Activated CD8-positive, alpha-beta T cell treated with anti-CD3 and anti-CD28 coated beads, Interleukin-2, amount 10 ng/mL, durations not matched to agents 7 days and 5 days (primary cell): ENCODE data around the gene TRIM9. TPM values are rescaled to one million over a fixed set of nuclear protein-coding genes. Genes with fewer than 3 reads are reported as not detected.
"Not testable (repeated sequence)": the region's sequence is repeated elsewhere in the genome, so short reads cannot be mapped to it uniquely, and the experiment has no call there.

ENCODE experiments used
- ATAC-seq: fragments of 150-1000 bp; cut with Tn5 transposase; one replicate; pipeline ENCODE4 v1.10.0; 2021; ENCODE audit warnings: moderate library complexity
- CTCF ChIA-PET: fragments of 350-600 bp; sonication (Branson Sonifier 250); formaldehyde crosslinking; loops from one replicate; lab custom pipeline; 2021; ENCODE audit warnings: antibody characterized with exemption; lab: Charles Lee
- POLR2A ChIA-PET: fragments of 350-600 bp; sonication (Branson Sonifier 250); formaldehyde crosslinking; loops from one replicate; lab custom pipeline; 2021; ENCODE audit warnings: antibody characterized with exemption; lab: Charles Lee
- DNase-seq: peaks from one replicate; pipeline ENCODE4 v3.0.0-alpha.2; 2020
- H3K27ac Mint-ChIP-seq: one replicate; pipeline ENCODE4 v1.8.0; 2021; ENCODE audit warnings: mild to moderate bottlenecking, mixed read lengths
- H3K27me3 Mint-ChIP-seq: one replicate; pipeline ENCODE4 v1.8.0; 2021; ENCODE audit warnings: low read depth, mixed read lengths
- H3K36me3 Mint-ChIP-seq: one replicate; pipeline ENCODE4 v1.8.0; 2021; ENCODE audit warnings: low read depth, mixed read lengths
- H3K4me1 Mint-ChIP-seq: one replicate; pipeline ENCODE4 v1.8.0; 2021; ENCODE audit warnings: low read depth, mixed read lengths
- H3K4me3 Mint-ChIP-seq: one replicate; pipeline ENCODE4 v1.8.0; 2021; ENCODE audit warnings: mild to moderate bottlenecking, mixed read lengths
- H3K9me3 Mint-ChIP-seq: one replicate; pipeline ENCODE4 v1.8.0; 2022; ENCODE audit warnings: mixed read lengths; ENCODE audit not compliant: insufficient read depth
- total RNA-seq, 2 experiments: library from RNA; stranded (reverse); gene quantifications; one replicate each; pipeline ENCODE4 v1.2.3, GENCODE V29; 2021

Gene TRIM9
- total RNA-seq, 2 experiments from 2014 or later = 0.63 to 0.73 TPM

- peaks cover 3% of the 10 kb centered on the region for H3K27me3 Mint-ChIP-seq
- no peaks in the 10 kb centered on the region for H3K9me3 Mint-ChIP-seq
- DNase-seq = no peak
- H3K36me3 Mint-ChIP-seq = no peaks in the 10 kb centered on the region
- no peak overlapping the region for H3K4me3 Mint-ChIP-seq
- ChIA-PET POLR2A (no interaction called here), CTCF (interaction anchor here (0.6 kb wide), 1 partner anchor 197 kb away, joined by 3 read pairs; no protein-coding TSS in a partner anchor)
- ATAC-seq = no peak
- H3K27ac Mint-ChIP-seq = no peak overlapping the region
- no peaks in the 10 kb centered on the region for H3K4me1 Mint-ChIP-seq
Measured at GRCh38 chr14:50970886-50971781, 123.8 kb downstream of the TRIM9 start.

DNA sequence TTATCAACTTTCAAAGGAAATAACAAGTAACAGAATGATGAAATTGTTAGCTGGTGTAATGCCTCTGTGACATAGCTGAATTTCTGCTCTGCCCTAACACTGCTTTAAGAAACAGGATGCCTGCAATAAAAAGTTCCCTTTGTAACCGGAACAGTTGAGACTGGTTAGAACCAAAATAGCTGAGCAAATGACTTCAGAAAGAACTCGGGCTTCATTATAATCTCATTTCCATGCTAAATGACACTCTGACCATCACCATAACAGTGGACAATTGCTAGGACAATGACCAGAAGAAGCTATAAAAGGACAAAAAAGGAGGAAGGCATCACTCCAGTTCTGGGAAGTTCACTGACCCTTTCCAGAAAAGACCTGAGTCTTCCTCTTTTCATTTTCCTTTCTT lies 127.1 kb downstream of the TRIM9 start:
- no peak overlapping the region for H3K4me3 Mint-ChIP-seq

GRCh38 chr14:50967103-50967502 lies 127.8 kb downstream of the TRIM9 start:
- Mint-ChIP-seq H3K27ac (no peak overlapping the region), H3K27me3 (peaks cover 2% of the 10 kb centered on the region), H3K36me3 (no peaks in the 10 kb centered on the region), H3K4me1 (no peaks in the 10 kb centered on the region), H3K4me3 (no peak overlapping the region), H3K9me3 (no peaks in the 10 kb centered on the region)
- ChIA-PET POLR2A (no interaction called here), CTCF (no interaction called here)
- DNase-seq = no peak
- ATAC-seq = no peak

More for the DNA sequence above, 127.1 kb downstream of the TRIM9 start:
- no peak overlapping the region for H3K27ac Mint-ChIP-seq
- CTCF ChIA-PET = no interaction called here
- H3K36me3 Mint-ChIP-seq = no peaks in the 10 kb centered on the region
- peaks cover 2% of the 10 kb centered on the region for H3K27me3 Mint-ChIP-seq
- ATAC-seq (no peak), DNase-seq (no peak)
- no peaks in the 10 kb centered on the region for H3K9me3 Mint-ChIP-seq
- POLR2A ChIA-PET = no interaction called here
- no peaks in the 10 kb centered on the region for H3K4me1 Mint-ChIP-seq

DNA sequence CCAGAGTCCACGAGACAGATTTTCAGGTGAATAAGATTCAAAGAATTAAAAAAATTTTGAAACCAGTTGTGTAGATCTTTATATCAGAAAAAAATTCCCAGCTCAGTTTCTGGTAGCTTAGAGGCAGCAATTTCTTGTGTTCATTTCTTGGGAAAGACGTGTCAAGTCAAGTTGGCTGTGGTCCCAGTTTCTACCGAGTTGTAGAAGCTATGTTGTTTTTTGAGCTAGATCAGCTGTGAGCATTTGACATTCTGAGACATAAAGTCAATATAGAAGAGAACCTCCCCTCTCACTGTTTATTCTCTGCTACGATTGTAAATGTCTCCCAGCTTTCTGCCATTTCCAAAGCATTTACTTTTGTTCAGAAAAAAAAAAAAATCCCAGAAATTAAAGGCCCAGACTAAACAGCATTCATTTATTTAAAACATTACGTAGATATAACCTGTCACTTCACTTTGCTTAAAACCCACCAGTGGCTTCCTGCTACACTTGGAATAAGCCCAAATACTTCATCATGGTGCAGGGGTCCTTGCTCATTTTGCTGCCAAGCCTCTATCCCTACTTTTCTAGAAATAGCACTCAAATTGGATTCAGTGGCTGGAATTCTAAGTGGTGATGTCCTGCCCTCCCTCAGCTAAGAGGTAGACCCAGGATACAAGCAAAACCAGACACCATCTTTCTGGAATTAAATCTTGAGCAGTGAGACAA lies 130.1 kb downstream of the TRIM9 start:
- Mint-ChIP-seq H3K9me3 (no peaks in the 10 kb centered on the region), H3K4me3 (no peak overlapping the region), H3K27ac (no peak overlapping the region), H3K4me1 (no peaks in the 10 kb centered on the region), H3K36me3 (no peaks in the 10 kb centered on the region), H3K27me3 (peaks cover 2% of the 10 kb centered on the region)
- ATAC-seq (no peak), DNase-seq (no peak)
- POLR2A ChIA-PET = no interaction called here
- CTCF ChIA-PET = no interaction called here

GRCh38 chr14:50963919-50964318 lies 131.0 kb downstream of the TRIM9 start:
- POLR2A ChIA-PET = no interaction called here
- H3K27me3 Mint-ChIP-seq = peaks cover 2% of the 10 kb centered on the region
- no peak overlapping the region for H3K27ac Mint-ChIP-seq
- ATAC-seq (no peak), DNase-seq (no peak)
- CTCF ChIA-PET = no interaction called here
- H3K36me3 Mint-ChIP-seq = no peaks in the 10 kb centered on the region
- no peak overlapping the region for H3K4me3 Mint-ChIP-seq
- no peaks in the 10 kb centered on the region for H3K4me1 Mint-ChIP-seq
- H3K9me3 Mint-ChIP-seq = no peaks in the 10 kb centered on the region

GRCh38 chr14:50961605-50962221 lies 133.2 kb downstream of the TRIM9 start:
- DNase-seq (no peak), ATAC-seq (no peak)
- ChIA-PET CTCF (no interaction called here), POLR2A (no interaction called here)
- Mint-ChIP-seq H3K27me3 (no peaks in the 10 kb centered on the region), H3K4me1 (no peaks in the 10 kb centered on the region), H3K4me3 (no peak overlapping the region), H3K9me3 (no peaks in the 10 kb centered on the region), H3K27ac (no peak overlapping the region), H3K36me3 (no peaks in the 10 kb centered on the region)

- DNase-seq = no peak
- H3K4me1 Mint-ChIP-seq = no peaks in the 10 kb centered on the region
- peaks cover 4% of the 10 kb centered on the region for H3K27me3 Mint-ChIP-seq
- ChIA-PET CTCF (no interaction called here), POLR2A (interaction anchor here (0.8 kb wide), 1 partner anchor 9 kb away, joined by 3 read pairs; no protein-coding TSS in a partner anchor)
- ATAC-seq = no peak
- H3K27ac Mint-ChIP-seq = no peak overlapping the region
- no peak overlapping the region for H3K4me3 Mint-ChIP-seq
- no peaks in the 10 kb centered on the region for H3K9me3 Mint-ChIP-seq
- H3K36me3 Mint-ChIP-seq = no peaks in the 10 kb centered on the region
Measured at GRCh38 chr14:50957296-50957695, 137.6 kb downstream of the TRIM9 start.

DNA sequence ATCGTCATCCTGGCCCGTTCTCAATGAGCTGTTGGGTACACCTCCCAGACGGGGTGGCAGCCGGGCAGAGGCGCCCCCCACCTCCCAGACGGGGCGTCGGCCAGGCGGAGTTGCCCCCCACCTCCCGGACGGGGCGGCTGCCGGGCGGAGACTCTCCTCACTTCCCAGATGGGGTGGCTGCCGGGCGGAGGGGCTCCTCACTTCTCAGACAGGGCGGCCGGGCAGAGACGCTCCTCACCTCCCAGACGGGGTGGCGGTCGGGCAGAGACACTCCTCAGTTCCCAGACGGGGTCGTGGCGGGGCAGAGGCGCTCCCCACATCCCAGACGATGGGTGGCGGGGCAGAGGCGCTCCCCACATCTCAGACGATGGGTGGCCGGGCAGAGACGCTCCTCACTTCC lies 138.5 kb downstream of the TRIM9 start:
- H3K36me3 Mint-ChIP-seq, DNase-seq, H3K4me3 Mint-ChIP-seq, POLR2A ChIA-PET, H3K27me3 Mint-ChIP-seq, ATAC-seq, H3K4me1 Mint-ChIP-seq, H3K9me3 Mint-ChIP-seq, CTCF ChIA-PET, H3K27ac Mint-ChIP-seq: not testable (repeated sequence)

GRCh38 chr14:50955373-50956043 lies 139.4 kb downstream of the TRIM9 start:
- no peak overlapping the region for H3K4me3 Mint-ChIP-seq
- ATAC-seq = no peak
- no peaks in the 10 kb centered on the region for H3K4me1 Mint-ChIP-seq
- H3K9me3 Mint-ChIP-seq = no peaks in the 10 kb centered on the region
- peaks cover 4% of the 10 kb centered on the region for H3K27me3 Mint-ChIP-seq
- H3K36me3 Mint-ChIP-seq = no peaks in the 10 kb centered on the region
- CTCF ChIA-PET = interaction anchor here (1.0 kb wide), 1 partner anchor 29 kb away, joined by 3 read pairs; no protein-coding TSS in a partner anchor
- POLR2A ChIA-PET = interaction anchor here (0.6 kb wide), 1 partner anchor 164 kb away, joined by 6 read pairs; no protein-coding TSS in a partner anchor
- no peak overlapping the region for H3K27ac Mint-ChIP-seq
- no peak for DNase-seq

DNA sequence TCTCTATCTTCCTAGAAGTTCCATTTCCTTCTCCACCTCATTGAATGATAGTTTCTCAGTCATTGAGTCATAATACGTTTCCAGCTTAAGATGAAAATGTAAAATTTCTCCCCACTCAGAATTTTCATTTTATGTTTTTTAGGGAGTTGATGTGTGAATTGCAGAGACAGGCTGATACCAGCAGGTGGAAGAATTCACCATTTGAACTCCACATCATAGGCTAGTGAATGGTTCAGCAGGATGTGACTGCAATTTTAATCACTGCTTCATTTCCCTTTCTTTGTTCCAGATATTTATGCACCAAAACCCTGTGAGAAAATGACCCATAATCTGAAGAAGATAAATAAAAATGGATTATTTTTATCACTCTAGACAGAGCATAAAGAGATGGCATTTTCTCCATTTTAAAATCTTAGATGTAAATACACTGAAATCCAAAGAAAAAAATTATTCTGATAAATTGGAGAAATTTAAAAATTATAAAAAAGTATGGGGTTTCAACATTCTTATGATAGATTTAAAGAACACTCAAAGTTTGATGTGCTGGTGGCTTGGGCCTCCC lies 140.0 kb downstream of the TRIM9 start:
- DNase-seq (no peak), ATAC-seq (no peak)
- H3K4me3 Mint-ChIP-seq = no peak overlapping the region
- no peaks in the 10 kb centered on the region for H3K36me3 Mint-ChIP-seq
- POLR2A ChIA-PET = interaction anchor here (0.6 kb wide), 1 partner anchor 163 kb away, joined by 6 read pairs; no protein-coding TSS in a partner anchor
- no peaks in the 10 kb centered on the region for H3K9me3 Mint-ChIP-seq
- no peaks in the 10 kb centered on the region for H3K4me1 Mint-ChIP-seq
- H3K27ac Mint-ChIP-seq = no peak overlapping the region
- peaks cover 4% of the 10 kb centered on the region for H3K27me3 Mint-ChIP-seq
- CTCF ChIA-PET = interaction anchor here (1.0 kb wide), 1 partner anchor 30 kb away, joined by 3 read pairs; no protein-coding TSS in a partner anchor

DNA sequence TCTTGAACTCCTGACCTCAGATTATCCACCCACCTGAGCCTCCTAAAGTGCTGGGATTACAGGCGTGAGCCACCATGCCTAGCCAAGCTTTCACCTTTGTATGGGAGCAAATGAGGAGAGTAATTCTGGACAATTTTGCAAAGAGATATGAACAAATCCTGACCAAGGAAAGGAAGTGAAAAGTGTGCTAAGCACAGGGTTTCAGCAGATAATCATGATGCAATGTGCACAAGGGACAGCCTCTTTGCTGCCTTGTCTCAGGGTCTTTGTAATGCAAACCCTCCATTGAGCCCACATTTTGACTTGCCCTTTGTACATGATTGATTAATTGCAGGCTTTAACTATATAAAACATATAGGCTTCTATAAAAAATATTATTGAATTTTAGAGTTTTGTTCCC lies 141.4 kb downstream of the TRIM9 start:
- H3K4me1 Mint-ChIP-seq = no peaks in the 10 kb centered on the region
- H3K9me3 Mint-ChIP-seq = no peaks in the 10 kb centered on the region
- H3K27ac Mint-ChIP-seq = no peak overlapping the region
- no peak for DNase-seq
- ChIA-PET CTCF (interaction anchor here (1.0 kb wide), 1 partner anchor 108 kb away, joined by 3 read pairs; no protein-coding TSS in a partner anchor), POLR2A (no interaction called here)
- no peak overlapping the region for H3K4me3 Mint-ChIP-seq
- peaks cover 4% of the 10 kb centered on the region for H3K27me3 Mint-ChIP-seq
- ATAC-seq = no peak
- no peaks in the 10 kb centered on the region for H3K36me3 Mint-ChIP-seq
